Medulla oblongata (tissue), 1 donor: ENCODE data around the gene IGSF22.

Experiments used
- DNase-seq: peaks from one replicate; pipeline ENCODE4 v3.0.0-alpha.2; 2015; ENCODE audit errors: extremely low spot score

The IGSF22 gene

GRCh38 chr11:18713646-18714442 lies 12.1 kb downstream of the IGSF22 start:
- no peak for DNase-seq

GRCh38 chr11:18710545-18710944 lies 15.4 kb downstream of the IGSF22 start:
- DNase-seq, result no peak

GRCh38 chr11:18709414-18709813 lies 16.6 kb downstream of the IGSF22 start:
- no peak for DNase-seq

GRCh38 chr11:18707811-18708340 lies 18.1 kb downstream of the IGSF22 start:
- DNase-seq, result no peak

DNA sequence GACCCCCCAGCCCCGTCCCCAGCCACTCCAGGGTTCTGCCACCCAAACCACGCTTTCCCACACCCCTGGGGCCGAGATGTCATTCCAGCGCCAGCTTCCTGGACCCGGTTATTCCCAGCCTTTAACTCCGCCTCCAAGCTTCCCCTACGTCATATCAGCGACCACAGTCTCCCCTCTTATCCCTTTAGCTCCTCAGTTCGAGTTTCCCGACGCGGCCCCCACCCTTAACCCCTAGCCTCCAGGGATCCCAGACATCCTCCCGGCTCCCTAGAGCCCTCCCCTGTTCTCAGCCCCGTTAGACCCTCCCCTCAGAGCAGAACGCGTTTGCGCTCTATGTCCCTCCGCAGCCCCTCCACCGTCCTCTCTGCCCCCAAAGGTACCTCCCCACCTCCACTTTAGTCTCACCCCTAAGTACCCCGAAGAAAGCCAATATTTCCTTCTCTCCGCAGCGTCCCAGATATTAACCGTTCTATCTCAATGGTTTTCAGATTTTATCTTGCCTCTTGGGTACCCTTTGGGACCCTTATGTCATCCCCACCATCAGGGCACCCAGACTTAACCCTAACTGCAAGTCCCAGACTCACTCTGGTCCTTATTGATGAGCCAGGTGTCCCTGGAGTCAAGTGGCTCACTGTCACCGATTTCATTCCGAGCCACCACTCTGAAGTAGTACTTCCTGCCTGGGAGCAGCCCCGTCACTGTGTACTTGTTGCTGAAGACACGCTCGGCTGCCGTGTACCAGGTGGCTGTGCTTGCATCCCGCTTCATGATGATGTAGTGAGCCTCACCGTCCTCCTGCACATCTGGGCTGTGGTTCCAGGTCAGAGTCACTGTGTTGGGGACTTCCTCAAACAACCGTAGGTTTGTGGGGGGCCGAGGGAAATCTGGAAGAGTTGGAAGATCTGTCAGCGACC lies 19.4 kb downstream of the IGSF22 start:
- DNase-seq, result peak; percentile 62

DNA sequence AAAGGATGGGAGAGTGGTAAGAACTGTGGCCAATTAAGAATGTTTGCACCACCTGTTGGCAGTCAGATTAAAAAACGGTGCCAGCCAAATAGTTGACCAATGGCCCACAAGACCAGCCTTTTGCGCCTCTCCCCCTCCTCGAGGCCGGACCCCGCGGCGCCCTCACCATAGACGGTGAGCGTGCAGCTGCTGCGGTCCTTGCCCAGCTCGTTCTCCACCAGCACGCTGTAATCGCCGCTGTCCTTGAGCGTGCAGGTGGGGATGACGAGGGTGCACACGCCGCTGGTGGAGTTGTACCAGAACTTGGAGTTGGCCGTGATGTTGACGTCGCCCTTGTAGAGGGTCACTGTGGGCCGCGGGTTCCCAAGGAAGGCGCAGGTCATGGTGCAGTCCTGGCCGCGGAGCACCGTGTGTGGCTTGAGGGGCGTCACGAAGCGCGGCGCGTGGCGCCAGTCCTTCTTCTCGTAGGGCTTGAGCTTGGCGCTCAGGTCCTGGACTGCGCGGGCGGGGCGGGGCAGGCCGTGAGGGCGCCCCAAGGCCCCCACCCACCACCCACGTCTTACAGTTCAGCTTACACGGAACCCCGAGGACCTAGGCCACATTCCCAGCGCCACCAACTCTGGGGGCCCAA lies 20.2 kb downstream of the IGSF22 start:
- peak; percentile 36 for DNase-seq

- DNase-seq, result peak; percentile 19
Measured at GRCh38 chr11:18704698-18705097, 21.3 kb downstream of the IGSF22 start.

DNA sequence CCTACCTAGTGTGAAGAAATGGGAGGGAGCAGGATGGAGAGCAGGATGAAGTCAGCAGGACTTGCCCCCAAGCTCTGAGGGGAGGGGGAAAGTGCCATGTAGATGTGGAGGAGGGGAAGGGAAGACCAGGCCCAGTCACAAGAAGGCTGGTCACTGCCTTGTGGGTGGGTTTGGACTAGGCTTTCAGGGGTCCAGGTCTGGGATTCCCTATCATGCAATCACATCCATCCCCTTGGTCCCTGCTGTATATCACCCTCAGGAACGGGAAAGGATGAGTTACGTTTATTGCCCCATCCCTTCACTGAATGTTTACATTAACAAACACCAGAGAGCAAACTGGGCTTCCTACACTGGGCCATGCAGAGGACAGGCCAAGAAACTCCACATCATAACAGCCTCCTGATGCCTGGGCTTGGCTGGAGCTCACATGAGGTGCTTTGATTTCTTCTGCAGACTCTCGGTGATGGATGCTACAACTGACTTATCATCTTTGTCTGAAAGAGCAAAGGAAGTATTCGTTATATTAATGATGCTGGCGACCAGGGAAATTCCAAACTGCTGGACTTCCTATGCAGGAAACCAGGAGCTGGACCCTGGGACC lies 21.8 kb downstream of the IGSF22 start:
- no peak for DNase-seq

- no peak for DNase-seq
Measured at GRCh38 chr11:18703001-18703763, 22.8 kb downstream of the IGSF22 start.

DNA sequence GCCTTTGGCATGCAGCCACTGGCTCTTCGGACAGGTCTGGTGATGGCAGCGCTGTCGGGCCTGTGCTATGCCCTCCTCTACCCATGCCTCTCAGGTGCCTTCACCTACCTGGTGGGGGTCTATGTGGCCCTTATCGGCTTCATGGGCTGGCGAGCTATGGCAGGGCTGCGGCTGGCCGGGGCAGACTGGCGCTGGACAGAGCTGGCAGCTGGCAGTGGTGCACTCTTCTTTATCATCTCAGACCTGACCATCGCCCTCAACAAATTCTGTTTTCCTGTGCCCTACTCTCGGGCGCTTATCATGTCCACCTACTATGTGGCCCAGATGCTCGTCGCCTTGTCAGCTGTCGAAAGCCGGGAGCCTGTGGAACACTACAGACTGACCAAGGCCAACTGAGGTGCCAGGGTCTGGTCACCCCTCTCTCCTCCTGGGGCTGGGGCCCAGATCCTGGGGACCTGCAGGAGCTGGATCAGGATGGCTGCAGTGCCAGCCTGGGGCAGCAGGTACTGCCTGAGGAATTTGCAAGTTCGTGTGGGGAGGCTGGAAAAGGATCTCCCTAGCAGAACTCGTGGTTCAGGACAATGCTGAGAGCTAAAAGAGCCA lies 24.3 kb downstream of the IGSF22 start:
- no peak for DNase-seq

- no peak for DNase-seq
Measured at GRCh38 chr11:18700872-18701271, 25.1 kb downstream of the IGSF22 start.

GRCh38 chr11:18700375-18700774 lies 25.6 kb downstream of the IGSF22 start:
- DNase-seq, result peak; percentile 74

DNA sequence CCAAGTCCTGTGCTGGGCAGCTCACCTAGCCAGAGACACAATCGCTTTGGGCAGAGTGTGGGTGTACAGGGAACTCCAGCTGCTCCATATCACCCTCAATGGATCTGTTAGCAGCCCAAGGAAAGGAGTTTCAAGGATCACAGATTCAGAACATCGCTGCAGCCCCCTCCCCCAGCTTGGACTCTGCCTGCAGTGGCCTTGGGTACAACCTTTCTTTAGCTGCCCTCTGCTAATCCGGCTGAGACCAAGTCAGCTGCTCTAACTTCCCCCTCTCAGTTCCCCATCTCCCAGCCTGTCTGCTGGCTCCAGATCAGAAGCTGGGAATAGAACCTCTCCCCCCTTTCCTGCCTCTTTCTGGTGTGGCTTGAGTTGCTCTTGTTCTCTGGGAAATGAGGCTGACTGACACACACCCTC lies 26.1 kb downstream of the IGSF22 start:
- peak; percentile 89 for DNase-seq

GRCh38 chr11:18699269-18699596 lies 26.8 kb downstream of the IGSF22 start:
- DNase-seq, result no peak

DNA sequence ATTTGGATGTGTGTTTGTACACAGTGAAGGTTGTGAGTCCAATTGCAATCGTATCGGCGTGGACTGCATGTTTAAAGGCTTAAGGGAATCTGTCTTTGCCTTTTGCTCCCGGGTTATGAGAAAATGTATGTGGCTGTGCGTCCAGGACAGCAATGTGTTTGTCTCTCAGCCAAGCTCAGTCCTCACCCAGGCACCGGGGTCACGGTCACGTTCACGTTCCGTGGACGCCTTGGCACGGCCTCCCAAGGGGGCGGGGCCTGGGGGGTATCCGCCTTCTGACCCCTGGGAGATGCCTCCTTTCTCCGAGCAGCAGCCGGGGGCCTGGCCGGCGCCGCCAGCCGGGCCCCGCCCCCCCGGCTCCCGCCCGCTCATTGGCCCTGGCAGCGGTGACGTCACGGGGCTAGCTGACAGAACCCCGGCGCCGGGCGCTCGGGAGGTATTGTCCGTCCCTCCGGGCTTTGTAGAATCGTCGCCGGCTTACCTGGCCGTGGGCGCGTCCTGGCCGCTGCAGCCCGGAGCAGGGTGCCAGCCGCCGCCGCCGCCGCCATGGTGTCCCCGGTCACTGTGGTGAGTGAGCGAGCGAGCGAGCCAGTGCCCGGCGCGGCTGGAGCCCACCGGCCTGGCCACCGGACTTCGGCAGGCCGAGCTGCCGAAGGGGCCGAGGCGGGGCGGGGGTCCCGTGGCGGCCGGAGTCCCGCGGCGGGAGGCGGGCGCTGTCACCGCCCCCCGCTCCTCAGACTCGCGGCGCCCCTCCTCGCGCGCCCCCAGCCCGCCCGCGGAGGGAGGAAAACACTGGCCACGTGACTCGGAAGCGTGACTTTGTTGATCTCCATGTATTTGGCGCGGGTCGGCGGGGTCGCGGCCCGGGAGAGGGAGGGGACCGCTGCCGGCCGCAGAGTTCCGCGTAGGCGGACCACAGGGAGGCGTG lies 27.4 kb downstream of the IGSF22 start, which contains the start of gene TMEM86A:
TMEM86A (plus strand) TSS at position 439 of the 928 bp plus-strand sequence; CDS start at position 547, 108 bp downstream.
- DNase-seq, result peak; percentile 94

GRCh38 chr11:18697576-18697975 lies 28.4 kb downstream of the IGSF22 start:
- DNase-seq, result no peak

- no peak for DNase-seq
Measured at GRCh38 chr11:18696638-18697225, 29.3 kb downstream of the IGSF22 start.

- no peak for DNase-seq
Measured at GRCh38 chr11:18692941-18693760, 32.8 kb downstream of the IGSF22 start.
